HG02870 (cell line): Measurements from ENCODE around the gene AFG3L2.
"Not testable (repeated sequence)": the region's sequence is repeated elsewhere in the genome, so short reads cannot be mapped to it uniquely, and the experiment has no call there.

ENCODE experiments used
- ATAC-seq: cut with Tn5 transposase; IDR thresholded peaks from one replicate; pipeline ENCODE4 v1.9.1; 2021; ENCODE audit warnings: mild to moderate bottlenecking, moderate library complexity; ENCODE audit not compliant: unreplicated experiment

The AFG3L2 gene

GRCh38 chr18:12397793-12398192, 20.8 kb upstream of the AFG3L2 start:
- ATAC-seq: no peak

GRCh38 chr18:12397254-12397653, 20.2 kb upstream of the AFG3L2 start:
- ATAC-seq: no peak

GRCh38 chr18:12394428-12394827, 17.4 kb upstream of the AFG3L2 start:
- ATAC-seq: no peak

GRCh38 chr18:12393998-12394397, 17.0 kb upstream of the AFG3L2 start:
- ATAC-seq: no peak

GRCh38 chr18:12393510-12393909, 16.5 kb upstream of the AFG3L2 start:
- ATAC-seq: no peak

- ATAC-seq: peak; percentile 67
These were observed 14.6 kb upstream of the AFG3L2 start for GRCh38 chr18:12391487-12392165.

GRCh38 chr18:12388442-12388841, 11.4 kb upstream of the AFG3L2 start:
- ATAC-seq: no peak

DNA sequence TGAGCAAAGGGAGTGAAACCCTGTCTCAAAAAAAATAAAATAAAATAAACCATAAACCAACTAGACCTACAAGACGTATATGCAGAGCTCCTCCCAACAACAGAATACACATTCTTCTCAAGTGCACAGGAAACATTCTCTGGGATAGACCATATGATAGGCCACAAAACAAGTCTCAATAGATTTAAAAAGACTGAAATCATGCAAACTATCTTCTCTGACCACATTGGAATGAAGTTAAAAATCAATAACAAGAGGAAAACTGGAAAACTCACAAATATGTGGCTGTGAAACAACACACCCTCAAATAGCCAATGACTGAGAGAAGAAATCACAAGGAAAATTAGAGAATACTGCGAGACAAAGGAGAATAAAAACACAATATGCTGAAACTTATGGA, 7.2 kb upstream of the AFG3L2 start:
- no peak for ATAC-seq

DNA sequence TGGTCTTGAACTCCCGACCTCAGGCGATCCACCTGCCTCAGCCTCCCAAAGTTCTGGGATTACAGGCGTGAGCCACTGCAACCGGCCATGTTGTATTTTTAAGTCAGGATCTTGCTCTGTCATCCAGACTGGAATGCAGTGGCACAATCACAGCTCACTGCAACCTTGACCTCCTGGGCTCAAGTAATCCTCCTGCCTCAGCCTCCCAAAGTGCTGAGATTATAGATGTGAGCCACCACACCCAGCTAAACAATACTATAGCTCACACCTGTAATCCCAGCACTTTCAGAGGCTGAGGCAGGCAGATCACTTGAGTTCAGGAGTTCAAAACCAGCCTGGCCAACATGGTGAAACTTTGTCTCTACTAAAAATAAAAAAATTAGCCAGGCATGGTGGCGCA, 6.7 kb upstream of the AFG3L2 start:
- ATAC-seq: not testable (repeated sequence)

GRCh38 chr18:12382221-12382814, 5.3 kb upstream of the AFG3L2 start:
- ATAC-seq: not testable (repeated sequence)

DNA sequence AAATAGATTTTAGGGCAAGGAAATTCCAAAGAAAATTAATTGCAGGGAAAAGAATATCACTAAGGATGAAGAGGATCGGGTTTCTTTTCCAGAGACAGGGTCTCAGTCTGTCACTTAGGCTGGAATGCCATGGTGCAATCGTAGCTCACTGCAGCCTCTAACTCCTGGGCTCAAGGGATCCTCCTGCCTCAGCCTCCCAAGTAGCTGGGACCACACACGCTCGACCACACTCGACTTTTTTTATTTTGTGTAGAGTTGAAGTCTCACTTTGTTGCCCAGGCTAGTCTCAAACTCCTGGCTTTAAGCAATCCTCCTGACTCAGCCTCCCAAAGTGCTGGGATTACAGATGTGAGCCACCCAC, 1.2 kb upstream of the AFG3L2 start:
- not testable (repeated sequence) for ATAC-seq

- ATAC-seq: peak; percentile 49
These were observed 650 bp upstream of the AFG3L2 start for GRCh38 chr18:12377556-12378197.

DNA sequence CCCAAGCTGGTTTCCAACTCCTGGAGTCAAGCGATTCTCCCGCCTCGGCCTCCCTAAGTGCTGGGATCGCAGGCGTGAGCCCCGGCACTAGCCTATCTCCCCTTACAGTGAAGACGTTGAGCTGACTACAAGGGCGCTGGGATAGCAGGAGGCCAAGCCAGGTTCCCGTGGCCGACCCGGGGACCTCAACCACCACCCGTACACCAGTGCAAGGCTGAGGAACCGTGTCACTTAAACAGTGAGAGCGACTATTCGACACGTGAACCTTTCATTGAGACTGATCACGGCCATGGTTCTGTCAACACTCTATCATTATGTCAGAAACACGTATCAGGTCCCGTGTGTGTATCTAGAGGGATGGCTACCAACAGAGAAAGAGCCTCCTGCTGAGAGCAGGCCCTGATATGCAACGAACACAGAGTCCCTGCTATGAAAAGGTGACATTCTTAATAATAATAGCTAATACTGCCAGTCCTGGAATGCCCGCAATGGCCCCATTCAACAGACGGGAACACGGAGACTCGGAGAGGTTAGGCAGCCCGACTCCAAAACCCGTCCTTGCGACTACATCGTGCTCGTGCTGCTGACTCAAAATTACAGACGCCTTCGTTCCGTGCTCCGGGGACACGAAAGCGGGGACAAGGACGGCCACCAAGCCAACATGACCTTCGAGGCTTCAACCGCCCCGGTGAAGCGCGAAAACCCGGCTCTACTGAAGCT, 833 bp downstream of the AFG3L2 start:
- peak; percentile 3 for ATAC-seq

DNA sequence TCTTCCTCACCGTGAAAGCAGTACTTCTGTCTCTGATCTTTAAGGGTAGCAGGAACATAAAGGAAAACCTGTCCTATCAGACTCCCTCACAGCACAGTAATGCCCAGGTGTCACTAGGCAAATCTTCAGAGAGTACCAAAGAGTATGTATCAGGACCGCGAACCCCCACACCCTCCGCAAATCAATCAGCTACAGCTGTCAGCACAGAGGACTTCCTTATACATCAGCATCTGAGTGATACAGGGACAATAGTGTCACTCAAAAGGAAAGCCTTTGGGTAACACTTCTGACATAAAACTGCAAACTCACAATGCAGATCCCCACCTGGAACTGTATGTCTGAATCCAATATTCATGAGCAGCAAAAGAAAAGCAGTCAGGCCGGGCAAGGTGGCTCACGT, 2.6 kb downstream of the AFG3L2 start:
- no peak for ATAC-seq

DNA sequence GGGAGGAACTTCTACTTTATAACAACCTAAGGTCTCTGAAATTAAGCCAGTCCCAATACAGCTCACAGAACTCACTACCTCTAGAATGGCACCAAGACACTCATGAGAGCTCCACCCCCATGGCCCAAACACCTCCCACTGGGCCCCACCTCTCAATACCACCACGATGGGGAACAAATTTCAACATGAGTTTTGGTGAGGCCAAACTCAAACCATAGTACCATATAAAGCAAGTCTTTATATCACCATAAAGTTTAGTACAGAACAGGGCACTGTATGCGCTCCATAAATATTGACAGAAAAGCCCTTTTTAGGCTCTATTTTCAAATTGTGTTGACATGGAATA, 3.3 kb downstream of the AFG3L2 start:
- no peak for ATAC-seq

DNA sequence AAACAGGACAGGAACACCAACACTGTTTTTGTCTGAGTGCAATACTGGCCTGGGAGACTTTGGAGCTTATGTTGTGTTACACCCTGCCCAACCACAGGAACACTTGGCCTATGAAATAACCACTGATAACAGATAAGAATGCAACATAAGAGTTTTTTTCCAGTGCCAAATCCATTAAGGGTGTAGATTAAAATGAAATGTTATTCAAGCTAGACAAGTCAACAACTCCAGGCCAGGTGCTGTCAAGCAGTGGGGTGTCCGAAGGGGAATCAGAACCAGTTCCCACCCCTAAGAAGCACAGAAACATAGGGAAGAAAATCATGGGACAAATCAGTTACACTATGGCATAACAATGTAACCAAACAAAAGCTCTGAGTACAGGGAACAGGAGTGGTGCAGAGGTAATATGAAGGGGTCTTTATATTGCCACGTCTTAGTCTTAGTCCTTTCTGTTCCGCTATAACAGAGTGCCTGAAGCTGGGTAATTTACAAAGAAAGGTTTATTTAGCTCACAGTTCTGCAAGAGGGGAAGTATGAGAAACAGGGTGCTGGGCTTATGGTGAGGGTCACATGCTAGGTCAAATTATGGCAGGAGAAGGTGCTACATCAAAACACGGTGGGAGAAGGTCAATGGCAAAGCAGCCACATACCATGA, 3.8 kb downstream of the AFG3L2 start:
- no peak for ATAC-seq

GRCh38 chr18:12372406-12372805, 4.6 kb downstream of the AFG3L2 start:
- ATAC-seq: no peak

DNA sequence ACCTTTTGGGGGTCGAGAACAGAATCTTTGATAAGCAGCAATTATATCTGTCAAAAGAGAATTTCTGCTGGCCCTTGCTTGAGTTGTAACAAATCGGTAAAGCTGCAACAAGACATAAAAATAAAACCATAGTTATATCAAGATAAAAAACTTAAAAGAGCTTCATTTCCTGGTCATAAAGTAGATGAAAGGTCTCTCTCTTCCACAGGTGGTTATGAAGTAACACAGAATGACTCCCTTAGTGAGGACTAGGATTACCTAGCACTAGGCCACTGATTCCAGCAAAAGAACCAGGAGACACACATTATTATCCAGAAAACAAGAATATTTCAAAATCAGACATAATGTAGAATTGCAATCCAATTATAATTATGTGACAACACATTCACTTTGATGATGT, 5.4 kb downstream of the AFG3L2 start:
- no peak for ATAC-seq

- no peak for ATAC-seq
These were observed 7.8 kb downstream of the AFG3L2 start for GRCh38 chr18:12369211-12369610.

- no peak for ATAC-seq
These were observed 10.2 kb downstream of the AFG3L2 start for GRCh38 chr18:12366784-12367183.

DNA sequence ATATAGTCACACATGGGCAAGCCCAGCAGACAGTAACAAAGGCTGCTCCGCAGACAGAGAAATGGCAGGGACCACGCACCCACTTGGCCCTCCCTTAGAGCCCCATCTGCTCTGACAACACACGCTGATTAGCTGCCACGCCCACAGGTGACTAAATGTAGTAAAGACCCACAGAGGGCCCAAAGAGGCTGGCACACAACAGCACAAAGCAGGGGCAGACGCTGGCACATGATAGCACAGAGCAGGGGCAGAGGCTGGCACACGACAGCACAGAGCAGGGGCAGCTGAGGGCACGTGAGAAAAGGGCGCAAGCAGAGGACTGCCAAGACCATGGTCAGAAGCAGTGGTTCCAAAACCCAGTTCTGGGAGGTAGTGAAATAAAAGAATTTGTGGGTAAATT, 10.6 kb downstream of the AFG3L2 start:
- no peak for ATAC-seq
